ENCODE measurements around the gene CSK. TPM values are rescaled to one million over a fixed set of nuclear protein-coding genes. Genes with fewer than 3 reads are reported as not detected.

CSK gene
- polyA plus RNA-seq, 3 donors, result 37.6 to 54.0 (median 39.3) TPM

- no peak for DNase-seq (ENCODE audit: low read depth in 3 of 3, low spot score in 2 of 3)
Observed at GRCh38 chr15:74822233-74822632, 40.4 kb downstream of the CSK start.

DNA sequence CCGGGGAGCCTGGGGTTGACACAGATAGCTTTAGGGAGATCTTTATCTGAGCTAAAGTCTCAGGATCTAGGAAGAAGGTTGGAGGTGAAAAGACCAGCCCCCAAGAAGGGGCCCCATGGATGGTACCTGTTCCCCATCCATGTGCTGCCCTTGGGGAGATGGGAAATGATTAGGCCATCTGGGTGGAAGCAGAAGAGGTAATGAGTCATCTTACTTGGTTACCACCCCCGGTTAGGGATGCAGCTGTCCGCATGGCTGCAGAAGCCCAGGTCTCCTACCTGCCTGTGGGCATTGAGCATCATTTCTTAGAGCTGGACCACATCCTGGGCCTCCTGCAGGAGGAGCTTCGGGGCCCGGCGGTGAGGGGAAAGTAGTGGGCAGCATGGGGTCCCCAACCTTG lies 41.4 kb downstream of the CSK start:
- DNase-seq (ENCODE audit: low read depth in 3 of 3, low spot score in 2 of 3), result no peak

DNA sequence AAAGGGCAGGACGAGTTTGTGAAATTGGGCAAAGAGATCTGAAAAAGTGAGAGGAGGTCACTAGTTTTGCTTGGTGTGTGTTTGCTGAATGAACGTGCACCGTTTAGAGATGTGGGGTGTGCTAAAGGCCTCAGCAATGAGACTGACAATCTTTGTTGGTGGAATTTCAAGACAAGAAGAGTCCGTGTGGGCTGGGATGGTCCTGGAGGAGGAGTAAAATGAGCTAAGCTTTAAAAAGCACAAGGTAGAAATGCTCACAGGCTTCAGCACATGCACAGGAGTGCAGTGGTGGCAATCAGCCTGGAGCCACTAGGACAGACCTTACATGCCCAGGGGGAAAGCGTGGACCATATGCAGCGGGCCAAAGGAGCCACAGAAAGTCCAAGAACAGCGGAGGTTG lies 43.1 kb downstream of the CSK start:
- DNase-seq (ENCODE audit: low read depth in 3 of 3, low spot score in 2 of 3), result no peak

DNA sequence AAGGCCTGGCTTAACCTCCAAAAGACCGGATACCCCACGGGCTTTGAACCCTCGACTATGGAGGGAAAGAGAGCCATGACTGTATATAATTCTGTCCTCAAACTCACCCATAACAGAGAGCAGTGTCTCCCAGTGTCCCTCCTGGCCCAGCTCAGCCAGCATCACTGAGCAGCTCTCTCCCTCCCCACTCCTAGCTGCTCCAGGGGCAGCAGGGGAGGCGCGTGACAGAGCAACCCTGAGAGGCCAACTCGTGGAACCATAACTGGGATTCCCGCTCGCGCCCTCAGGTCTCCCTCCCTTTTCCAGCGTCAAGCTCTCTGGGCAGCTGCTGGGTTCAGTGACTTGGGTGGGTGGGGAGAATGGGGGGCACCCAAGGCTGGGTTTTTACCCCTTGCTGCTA lies 44.0 kb downstream of the CSK start:
- no peak for DNase-seq (ENCODE audit: low read depth in 3 of 3, low spot score in 2 of 3)

GRCh38 chr15:74826364-74826819 lies 44.5 kb downstream of the CSK start, which contains the start of gene CPLX3:
Gene CPLX3 (plus strand): TSS chr15:74826627. CDS start chr15:74826704, 77 bp downstream.
- no peak for DNase-seq (ENCODE audit: low read depth in 3 of 3, low spot score in 2 of 3)

- no peak for DNase-seq (ENCODE audit: low read depth in 3 of 3, low spot score in 2 of 3)
Observed at GRCh38 chr15:74826921-74827320, 45.0 kb downstream of the CSK start.

- DNase-seq (ENCODE audit: low read depth in 3 of 3, low spot score in 2 of 3), result no peak
Observed at GRCh38 chr15:74827614-74828013, 45.7 kb downstream of the CSK start.

DNA sequence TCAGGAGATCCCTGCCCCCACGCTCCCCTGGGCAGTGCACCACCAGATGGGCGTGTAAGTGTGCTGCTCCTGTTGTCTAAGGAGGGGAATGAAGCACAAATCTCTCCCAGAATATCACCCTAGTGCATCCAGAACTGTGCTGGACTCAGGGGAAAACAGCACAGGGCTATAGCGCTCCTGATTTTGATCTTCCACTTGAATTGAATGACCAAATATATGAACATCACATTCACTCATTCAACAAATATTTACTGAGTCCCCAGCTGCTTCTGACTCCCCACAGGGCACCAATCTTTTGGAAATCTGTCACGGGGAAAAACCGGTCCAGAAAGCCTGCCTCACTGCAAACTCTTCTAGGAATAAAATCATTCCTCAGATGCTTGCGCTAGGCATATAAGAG lies 47.0 kb downstream of the CSK start:
- DNase-seq (ENCODE audit: low read depth in 3 of 3, low spot score in 2 of 3), result no peak

DNA sequence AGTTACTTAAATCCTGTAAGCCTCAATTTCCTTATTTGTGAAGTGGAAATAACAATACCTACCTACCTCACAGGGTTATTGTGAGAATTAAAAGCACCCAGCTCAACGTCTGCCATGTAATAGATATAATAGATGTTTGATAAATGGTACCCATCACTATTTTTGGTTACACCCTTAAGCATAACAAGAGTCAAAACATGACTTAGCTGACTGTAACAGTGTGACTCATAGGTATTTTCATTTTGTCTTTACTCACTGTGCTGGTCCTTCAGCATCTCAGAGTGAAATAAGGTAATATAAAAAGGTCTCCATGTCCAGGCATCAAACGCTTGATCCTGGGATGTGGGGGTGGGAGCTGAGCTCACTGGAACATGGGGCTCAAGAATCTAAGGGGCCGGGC lies 47.6 kb downstream of the CSK start:
- no peak for DNase-seq (ENCODE audit: low read depth in 3 of 3, low spot score in 2 of 3)

- DNase-seq (ENCODE audit: low read depth in 3 of 3, low spot score in 2 of 3), result no peak
Observed at GRCh38 chr15:74829991-74830390, 48.1 kb downstream of the CSK start.

- DNase-seq (ENCODE audit: low read depth in 3 of 3, low spot score in 2 of 3), result no peak
Observed at GRCh38 chr15:74830868-74831267, 49.0 kb downstream of the CSK start.

GRCh38 chr15:74831813-74832495 lies 50.1 kb downstream of the CSK start:
- DNase-seq (ENCODE audit: low read depth in 3 of 3, low spot score in 2 of 3), result no peak

DNA sequence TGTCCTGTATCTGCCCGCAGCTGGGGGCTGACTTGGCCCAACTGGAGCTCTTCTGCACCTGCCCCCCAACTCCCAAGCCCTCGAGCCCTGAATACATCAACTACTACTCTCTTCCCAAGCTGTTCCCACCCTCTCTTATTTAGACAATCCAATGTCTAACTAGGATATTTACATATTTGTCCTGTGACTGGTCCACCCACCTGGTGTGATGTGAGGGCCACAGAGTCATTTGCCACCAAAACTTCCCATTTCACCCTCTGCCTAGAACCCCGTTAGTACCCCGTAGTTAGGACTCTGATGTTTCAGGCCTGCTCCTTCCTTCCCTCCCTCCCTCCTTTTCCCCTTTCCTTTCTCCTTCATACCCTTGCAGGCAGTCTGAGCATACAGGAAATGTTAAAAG lies 50.9 kb downstream of the CSK start:
- no peak for DNase-seq (ENCODE audit: low read depth in 3 of 3, low spot score in 2 of 3)

DNA sequence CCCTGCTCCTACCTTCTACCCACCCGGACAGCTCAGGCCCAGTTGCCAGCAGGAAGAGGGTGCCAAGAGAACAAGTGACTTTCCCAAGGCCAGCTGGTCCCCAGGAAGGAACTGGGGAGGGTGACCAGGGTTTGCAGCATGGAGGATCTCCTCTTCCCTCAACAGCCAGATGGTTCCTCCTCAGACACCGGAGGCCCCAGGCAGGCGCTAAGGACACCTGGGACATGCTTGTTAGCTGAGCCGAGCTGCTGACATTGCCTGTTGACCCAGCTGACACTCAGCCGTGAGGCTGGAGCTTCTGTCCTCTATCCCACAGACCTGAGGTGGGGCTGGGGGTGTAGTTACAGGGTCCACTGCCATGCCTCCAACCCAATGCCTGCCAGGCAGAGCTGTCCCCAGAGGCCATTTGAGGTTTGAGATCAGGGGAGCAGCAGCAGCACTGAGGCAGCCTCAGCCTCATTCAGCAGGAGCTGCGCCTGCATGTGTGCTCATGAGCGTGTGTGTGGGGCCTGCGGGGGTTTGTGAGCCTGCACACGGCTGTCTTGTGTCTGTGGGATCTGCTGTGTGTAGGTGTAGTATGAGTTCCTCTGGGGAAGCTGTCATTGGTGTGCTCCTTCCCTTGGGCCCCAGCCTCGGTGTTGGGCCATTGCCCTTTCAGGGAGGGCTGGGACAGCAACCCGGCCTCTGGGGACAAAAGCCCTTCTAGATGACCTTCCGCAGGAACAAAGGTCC lies 51.7 kb downstream of the CSK start:
- DNase-seq (ENCODE audit: low read depth in 3 of 3, low spot score in 2 of 3), result no peak

DNA sequence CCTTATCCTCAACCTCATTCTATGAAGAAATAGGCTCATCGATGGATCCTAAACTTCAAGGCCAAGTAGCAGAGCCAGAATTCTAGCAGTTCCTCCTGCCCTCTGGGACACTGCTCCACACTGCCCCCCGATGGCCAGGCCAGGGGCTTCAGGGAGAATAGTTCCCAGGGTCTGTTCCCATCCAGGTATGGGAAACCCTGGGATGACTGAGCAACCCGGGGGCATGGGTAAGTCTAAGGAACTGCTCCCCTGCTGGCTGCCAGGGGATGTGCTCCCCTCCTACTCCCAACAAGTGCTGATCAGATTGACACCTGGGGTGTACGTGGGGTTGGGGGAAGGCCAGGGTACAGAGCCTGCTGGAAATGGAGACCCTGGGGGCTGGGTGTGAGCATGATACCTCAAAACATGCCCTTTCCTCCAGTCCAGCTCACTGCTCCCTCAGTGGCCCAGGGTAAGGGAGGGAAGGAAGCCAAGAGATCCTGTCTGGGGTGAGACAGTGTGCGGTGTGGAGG lies 53.5 kb downstream of the CSK start:
- DNase-seq (ENCODE audit: low read depth in 3 of 3, low spot score in 2 of 3), result no peak

- no peak for DNase-seq (ENCODE audit: low read depth in 3 of 3, low spot score in 2 of 3)
Observed at GRCh38 chr15:74836846-74837245, 55.0 kb downstream of the CSK start.

GRCh38 chr15:74837482-74838136 lies 55.7 kb downstream of the CSK start:
- DNase-seq (ENCODE audit: low read depth in 3 of 3, low spot score in 2 of 3), result no peak

- DNase-seq (ENCODE audit: low read depth in 3 of 3, low spot score in 2 of 3), result no peak
Observed at GRCh38 chr15:74838137-74838516, 56.2 kb downstream of the CSK start.

DNA sequence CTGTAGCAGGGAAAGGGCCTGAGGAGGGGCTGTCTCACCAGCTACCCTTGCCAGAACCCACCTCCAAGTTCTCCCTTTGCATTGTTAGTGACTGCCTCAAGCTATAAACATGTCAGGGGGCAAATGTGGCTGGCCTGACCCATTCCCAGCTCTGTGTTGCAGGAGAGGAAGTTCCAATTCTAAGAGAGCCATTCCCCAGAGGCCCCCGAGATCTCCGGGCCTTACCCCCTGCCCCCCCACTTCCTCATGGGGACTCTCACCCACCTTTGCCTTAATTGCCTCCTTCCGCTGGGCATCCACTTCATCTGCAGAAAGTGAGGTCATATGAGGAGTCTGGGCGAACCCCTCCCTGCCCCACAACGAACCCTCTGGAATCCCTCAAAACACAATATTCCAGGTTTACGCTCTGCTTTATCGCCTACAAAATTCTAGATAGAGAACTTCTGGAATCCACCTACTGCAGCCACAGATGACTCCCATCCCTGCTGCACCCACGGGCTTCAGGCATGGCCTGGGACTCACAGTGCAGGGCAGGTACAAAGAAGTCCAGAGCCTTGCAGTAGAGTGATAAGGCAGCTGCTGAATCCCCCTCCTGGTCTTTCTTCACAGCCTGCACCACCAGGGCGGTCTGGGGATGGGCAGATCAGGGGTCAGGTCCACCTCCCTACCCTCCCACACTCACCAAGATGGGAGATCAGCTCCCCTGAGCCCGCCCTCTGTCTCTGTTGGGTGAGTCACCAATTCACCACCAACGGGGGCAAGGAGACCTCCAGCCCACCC lies 57.1 kb downstream of the CSK start:
- no peak for DNase-seq (ENCODE audit: low read depth in 3 of 3, low spot score in 2 of 3)

- no peak for DNase-seq (ENCODE audit: low read depth in 3 of 3, low spot score in 2 of 3)
Observed at GRCh38 chr15:74839526-74840395, 57.9 kb downstream of the CSK start.
